ENCODE measurements around the gene MAGEB17. TPM values are rescaled to one million over a fixed set of nuclear protein-coding genes. Genes with fewer than 3 reads are reported as not detected.

Gene MAGEB17
- total RNA-seq, 1 experiment from 2014 or later = not detected

- RAD21 ChIA-PET (ENCODE audit: low non-redundant PET in 1 of 2, low total read pairs in 2 of 2, uncharacterized antibody in 2 of 2, unreplicated experiment in 2 of 2) = no interaction called here
- no peak overlapping the region for H3K9ac ChIP-seq (ENCODE audit: low read length)
- no peaks in the 10 kb centered on the region for H3K79me2 ChIP-seq (ENCODE audit: insufficient read depth, low read length)
- intact Hi-C loops (cut with micrococcal nuclease) = no loop called here
- H3K27ac ChIP-seq (ENCODE audit: low read depth, low read length) = no peak overlapping the region
- no peaks in the 10 kb centered on the region for H4K20me1 ChIP-seq (ENCODE audit: insufficient read depth)
- H3K9me3 ChIP-seq (ENCODE audit: control insufficient read depth in 1 of 2, insufficient read depth in 1 of 2, low read depth in 1 of 2, low read length in 2 of 2) = no peaks in the 10 kb centered on the region
- no peak overlapping the region for H2AFZ ChIP-seq (ENCODE audit: low read depth, low read length, poor library complexity, severe bottlenecking)
- ATAC-seq (no peak; the same call in 1 of the 2 replicates), DNase-seq (ENCODE audit: low read depth, low spot score) (no peak)
- TF ChIP-seq SIN3A (IDR thresholded peaks at IDR 0.05; ENCODE audit: low read depth) (no peak), REST (IDR thresholded peaks at IDR 0.05; ENCODE audit: low read depth) (no peak), ZNF274 (IDR thresholded peaks at IDR 0.05; ENCODE audit: low read depth, low read length) (no peak), EGR1 (IDR thresholded peaks at IDR 0.05; ENCODE audit: low read depth) (no peak), POLR2AphosphoS5 (IDR thresholded peaks at IDR 0.05; ENCODE audit: low read depth, low read length) (no peak), JUND (IDR thresholded peaks at IDR 0.05) (no peak)
- TF ChIP-seq, protein P1, sequence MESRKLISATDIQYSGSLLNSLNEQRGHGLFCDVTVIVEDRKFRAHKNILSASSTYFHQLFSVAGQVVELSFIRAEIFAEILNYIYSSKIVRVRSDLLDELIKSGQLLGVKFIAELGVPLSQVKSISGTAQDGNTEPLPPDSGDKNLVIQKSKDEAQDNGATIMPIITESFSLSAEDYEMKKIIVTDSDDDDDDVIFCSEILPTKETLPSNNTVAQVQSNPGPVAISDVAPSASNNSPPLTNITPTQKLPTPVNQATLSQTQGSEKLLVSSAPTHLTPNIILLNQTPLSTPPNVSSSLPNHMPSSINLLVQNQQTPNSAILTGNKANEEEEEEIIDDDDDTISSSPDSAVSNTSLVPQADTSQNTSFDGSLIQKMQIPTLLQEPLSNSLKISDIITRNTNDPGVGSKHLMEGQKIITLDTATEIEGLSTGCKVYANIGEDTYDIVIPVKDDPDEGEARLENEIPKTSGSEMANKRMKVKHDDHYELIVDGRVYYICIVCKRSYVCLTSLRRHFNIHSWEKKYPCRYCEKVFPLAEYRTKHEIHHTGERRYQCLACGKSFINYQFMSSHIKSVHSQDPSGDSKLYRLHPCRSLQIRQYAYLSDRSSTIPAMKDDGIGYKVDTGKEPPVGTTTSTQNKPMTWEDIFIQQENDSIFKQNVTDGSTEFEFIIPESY (IDR thresholded peaks at IDR 0.05; ENCODE audit: extremely low read depth, insufficient replicate concordance, low read length) = no peak
- no peaks in the 10 kb centered on the region for H3K9me2 ChIP-seq (ENCODE audit: insufficient read depth)
- POLR2A ChIA-PET = no interaction called here
- H3K36me3 ChIP-seq (ENCODE audit: control insufficient read depth in 1 of 2, insufficient read depth in 2 of 2, low read length in 2 of 2) = 0 out of 4 replicates have a peak, but pooled peaks cover 0 to 7% of the 10 kb centered on the region in 2 experiments
- H3K4me1 ChIP-seq (ENCODE audit: control insufficient read depth in 1 of 2, insufficient read depth in 2 of 2, low read length in 2 of 2) = peaks cover 0 to 11% of the 10 kb centered on the region in 2 experiments; a peak in 1 of 4 replicates
- CTCF ChIA-PET = no interaction called here
- BruUV-seq (replicated peaks) = no TSS peak
- no peak overlapping the region for H3K4me2 ChIP-seq (ENCODE audit: low read length)
- no peak overlapping the region for H3K4me3 ChIP-seq (replicated peaks in 1 of 2; ENCODE audit: low read depth in 1 of 2, low read length in 2 of 2)
- no peaks in the 10 kb centered on the region for H3K27me3 ChIP-seq (ENCODE audit: insufficient read depth, low read length)
Measured at GRCh38 chrX:16148896-16149295, 18.4 kb upstream of the MAGEB17 start.

Measured in HCT116 (cell line).